Mesenchymal stem cell (in vitro differentiated cells and primary cell): Measurements from ENCODE around the gene KIF5A.

Experiments
- DNase-seq: peaks from one replicate; pipeline ENCODE4 v3.0.0-alpha.2; 2013
- H2AFZ ChIP-seq: one replicate; pipeline ENCODE4 v1.6.1; 2013; ENCODE audit warnings: low read depth, mild to moderate bottlenecking, control low read depth, inconsistent platforms, low read length, moderate library complexity
- H2AK5ac ChIP-seq: 2 replicates; pipeline ENCODE4 v1.6.1; 2013; ENCODE audit warnings: low read length, moderate library complexity, mild to moderate bottlenecking, inconsistent platforms; ENCODE audit not compliant: severe bottlenecking
- H2BK120ac ChIP-seq: one replicate; pipeline ENCODE4 v1.6.1; 2013; ENCODE audit warnings: low read depth, mild to moderate bottlenecking, inconsistent platforms, low read length, moderate library complexity
- H2BK12ac ChIP-seq, 2 experiments: one replicate each; pipeline ENCODE4 v1.6.1; 2013; ENCODE audit warnings: inconsistent platforms in 2 of 2, low read length in 2 of 2, mild to moderate bottlenecking in 2 of 2, moderate library complexity in 2 of 2, control low read depth in 1 of 2
- H2BK15ac ChIP-seq: one replicate; pipeline ENCODE4 v1.6.1; 2013; ENCODE audit warnings: mild to moderate bottlenecking, low read depth, inconsistent platforms; ENCODE audit not compliant: poor library complexity, severe bottlenecking
- H2BK5ac ChIP-seq: 2 replicates; pipeline ENCODE4 v1.6.1; 2013; ENCODE audit warnings: low read depth, mild to moderate bottlenecking, low read length, control low read depth, inconsistent platforms; ENCODE audit not compliant: poor library complexity, severe bottlenecking
- H3K14ac ChIP-seq, 2 experiments: one replicate each; pipeline ENCODE4 v1.6.1; 2013; ENCODE audit warnings: inconsistent platforms in 2 of 2, low read length in 2 of 2, control low read depth in 1 of 2, mild to moderate bottlenecking in 1 of 2, moderate library complexity in 1 of 2
- H3K18ac ChIP-seq, 2 experiments: one replicate each; pipeline ENCODE4 v1.6.1; 2013; ENCODE audit warnings: inconsistent platforms in 2 of 2, low read length in 2 of 2, control low read depth in 1 of 2, low read depth in 1 of 2, mild to moderate bottlenecking in 1 of 2
- H3K23ac ChIP-seq, 2 experiments: one replicate each; pipeline ENCODE4 v1.6.1; 2013; ENCODE audit warnings: inconsistent platforms in 2 of 2, low read length in 2 of 2, mild to moderate bottlenecking in 2 of 2, moderate library complexity in 2 of 2, control low read depth in 1 of 2
- H3K27ac ChIP-seq: 2 replicates; pipeline ENCODE4 v1.5.1; 2013; ENCODE audit warnings: mild to moderate bottlenecking, moderate library complexity, low read length, control low read depth, inconsistent platforms; ENCODE audit not compliant: poor library complexity, severe bottlenecking
- H3K27me3 ChIP-seq, 2 experiments: 2 replicates each; pipeline versions ENCODE4 v1.6.1 to v1.7.0; 2013; ENCODE audit warnings: low read length in 2 of 2, mild to moderate bottlenecking in 2 of 2, moderate library complexity in 2 of 2, control low read depth in 1 of 2, inconsistent platforms in 1 of 2; ENCODE audit not compliant: control insufficient read depth in 1 of 2, insufficient read depth in 1 of 2
- H3K36me3 ChIP-seq, 2 experiments: 2 replicates each; pipeline versions ENCODE4 v1.6.1 to v1.7.0; 2013; ENCODE audit warnings: low read length in 2 of 2, control low read depth in 1 of 2, inconsistent platforms in 1 of 2, low read depth in 1 of 2, mild to moderate bottlenecking in 1 of 2; ENCODE audit not compliant: insufficient read depth in 2 of 2, control insufficient read depth in 1 of 2
- H3K4ac ChIP-seq, 2 experiments: one replicate each; pipeline ENCODE4 v1.6.1; 2013; ENCODE audit warnings: inconsistent platforms in 2 of 2, low read length in 2 of 2, mild to moderate bottlenecking in 2 of 2, moderate library complexity in 2 of 2, control low read depth in 1 of 2, low read depth in 1 of 2
- H3K4me1 ChIP-seq: 2 replicates; pipeline ENCODE4 v1.6.1; 2013; ENCODE audit warnings: low read depth, low read length, control low read depth; ENCODE audit not compliant: control insufficient read depth, insufficient read depth
- H3K4me2 ChIP-seq: 2 replicates; pipeline ENCODE4 v1.6.1; 2013; ENCODE audit warnings: low read length, mild to moderate bottlenecking, inconsistent platforms; ENCODE audit not compliant: poor library complexity, severe bottlenecking
- H3K4me3 ChIP-seq, 2 experiments: 2 replicates each; pipeline versions ENCODE4 v1.5.1 to v1.7.0; 2013; ENCODE audit warnings: low read length in 2 of 2, mild to moderate bottlenecking in 2 of 2, control low read depth in 1 of 2, low read depth in 1 of 2; ENCODE audit not compliant: insufficient read depth in 1 of 2
- H3K79me1 ChIP-seq: replicated peaks from 2 replicates; pipeline ENCODE4 v1.6.1; 2013; ENCODE audit warnings: mild to moderate bottlenecking, control low read depth, low read length, inconsistent platforms; ENCODE audit not compliant: poor library complexity, severe bottlenecking
- H3K9ac ChIP-seq: 2 replicates; pipeline ENCODE4 v1.7.0; 2013; ENCODE audit warnings: mild to moderate bottlenecking, low read length, moderate library complexity
- H3K9me3 ChIP-seq: 2 replicates; pipeline ENCODE4 v1.7.0; 2013; ENCODE audit warnings: mild to moderate bottlenecking, low read length; ENCODE audit not compliant: control insufficient read depth
- H4K8ac ChIP-seq: one replicate; pipeline ENCODE4 v1.6.1; 2013; ENCODE audit warnings: inconsistent platforms, mild to moderate bottlenecking, low read length, moderate library complexity
- H4K91ac ChIP-seq: one replicate; pipeline ENCODE4 v1.6.1; 2013; ENCODE audit warnings: mild to moderate bottlenecking, low read length, inconsistent platforms
- WGBS: methylation state at CpG from one replicate; pipeline ENCODE4 v1.1.7; 2013; ENCODE audit warnings: mixed read lengths; 5-methylcytosine and 5-hydroxymethylcytosine counted together

The KIF5A gene

DNA sequence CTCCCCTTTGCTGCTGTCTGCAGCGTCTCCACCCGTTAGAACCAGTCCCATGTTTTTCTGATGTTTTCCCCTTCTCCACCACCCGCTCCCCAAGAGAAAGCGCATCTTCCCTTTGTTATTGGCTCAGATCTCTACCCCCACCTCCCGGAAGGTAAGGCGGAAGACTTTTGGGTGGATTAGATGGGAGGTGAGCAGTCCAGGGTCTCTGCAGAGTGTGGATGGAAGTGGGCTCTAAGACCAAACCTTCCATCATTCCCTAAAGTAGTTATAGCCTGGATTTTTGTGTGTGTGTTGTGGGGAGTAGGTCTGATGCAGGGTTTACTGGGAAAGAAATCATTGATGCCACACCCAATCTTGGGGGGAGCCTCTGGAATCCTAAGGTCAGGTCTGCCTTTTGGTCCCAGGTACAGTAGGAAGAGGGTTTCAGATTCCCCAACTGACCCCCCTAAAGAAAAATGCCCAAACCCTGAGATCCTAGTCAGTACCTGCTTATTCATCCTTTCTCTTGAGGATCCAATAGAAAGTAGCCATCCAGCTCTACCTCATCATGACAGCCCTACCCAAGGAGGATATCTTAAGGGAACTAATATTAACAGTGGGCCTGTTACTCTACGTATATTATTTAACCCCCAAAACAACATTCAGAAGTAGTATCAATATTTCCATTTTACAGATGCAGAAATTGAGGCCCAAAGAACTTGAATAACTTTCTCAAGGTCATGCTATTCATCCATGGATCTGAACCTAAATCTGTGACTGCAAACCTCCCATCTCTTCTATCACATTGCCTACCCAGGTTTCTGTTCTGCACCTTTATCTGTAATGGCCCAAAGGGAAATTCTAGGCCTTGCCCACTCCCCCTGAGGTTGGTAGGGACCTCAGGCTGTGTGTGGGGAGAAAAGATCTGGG lies 1.1 kb downstream of the KIF5A start:
- Histone ChIP-seq H3K23ac (no peak overlapping the region), H3K9ac (no peak overlapping the region), H3K4ac (no peak overlapping the region), H4K91ac (no peak overlapping the region), H2BK15ac (no peak overlapping the region), H3K36me3 (peaks cover 0 to under 1% of the 10 kb centered on the region in 2 experiments), H3K4me2 (no peak overlapping the region), H2BK5ac (no peak overlapping the region), H3K9me3 (no peaks in the 10 kb centered on the region), H3K27ac (no peak overlapping the region), H2BK12ac (no peak overlapping the region), H3K79me1 (peaks cover 4% of the 10 kb centered on the region), H4K8ac (no peak overlapping the region), H2AFZ (no peak overlapping the region), H3K18ac (no peak overlapping the region), H3K27me3 (peaks cover 28 to 44% of the 10 kb centered on the region in 2 experiments), H3K14ac (no peak overlapping the region), H2BK120ac (no peak overlapping the region), H3K4me3 (no peak overlapping the region), H3K4me1 (peaks cover 24% of the 10 kb centered on the region), H2AK5ac (no peak overlapping the region)
- 97% methylated on average over 1 of the region's 7 CpGs for WGBS
- DNase-seq = no peak

DNA sequence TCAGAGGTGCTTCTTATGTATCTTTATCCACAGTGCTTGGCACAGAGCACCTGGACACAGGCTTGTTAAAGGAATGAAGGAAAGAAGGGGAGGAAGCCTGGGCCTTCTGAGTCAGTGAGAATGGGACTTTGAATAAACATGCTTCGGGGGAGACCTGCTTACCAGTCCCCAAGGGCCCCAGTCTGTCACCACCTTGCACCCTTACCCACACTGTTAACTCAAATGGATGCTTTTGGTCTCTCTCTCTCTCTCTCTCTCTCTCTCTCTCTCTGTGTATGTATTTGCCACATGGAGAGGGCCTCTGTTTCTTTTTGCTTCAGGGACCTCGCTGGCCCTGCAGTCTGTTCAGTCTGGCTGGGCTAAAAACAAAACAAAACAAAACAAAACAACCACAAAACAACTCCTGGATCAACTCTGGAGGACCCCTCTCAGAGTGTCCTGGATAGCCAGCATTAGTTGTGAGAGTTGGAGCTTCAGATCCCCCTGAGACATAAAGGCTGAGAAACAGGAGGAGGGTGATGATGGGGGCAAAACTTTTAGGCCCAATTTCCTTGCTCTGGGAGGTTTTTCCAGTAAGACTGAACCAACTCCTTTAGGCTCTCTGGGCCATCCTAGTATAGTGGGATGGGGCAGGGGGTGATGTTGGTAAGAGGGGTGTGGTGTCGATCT lies 1.9 kb downstream of the KIF5A start:
- Histone ChIP-seq H3K18ac (no peak overlapping the region), H3K9ac (no peak overlapping the region), H3K4me2 (no peak overlapping the region), H3K4ac (no peak overlapping the region), H2BK120ac (no peak overlapping the region), H3K36me3 (no peaks in the 10 kb centered on the region), H3K27me3 (peaks cover 28 to 44% of the 10 kb centered on the region in 2 experiments), H3K14ac (no peak overlapping the region), H3K79me1 (no peaks in the 10 kb centered on the region), H3K27ac (no peak overlapping the region), H4K8ac (no peak overlapping the region), H3K4me1 (peaks cover 20% of the 10 kb centered on the region), H3K9me3 (no peaks in the 10 kb centered on the region), H2AFZ (no peak overlapping the region), H3K23ac (no peak overlapping the region), H2BK12ac (no peak overlapping the region), H2BK5ac (no peak overlapping the region), H4K91ac (no peak overlapping the region), H2BK15ac (no peak overlapping the region), H3K4me3 (no peak overlapping the region), H2AK5ac (no peak overlapping the region)
- WGBS = 70% methylated on average over 2 of the region's 3 CpGs
- no peak for DNase-seq

DNA sequence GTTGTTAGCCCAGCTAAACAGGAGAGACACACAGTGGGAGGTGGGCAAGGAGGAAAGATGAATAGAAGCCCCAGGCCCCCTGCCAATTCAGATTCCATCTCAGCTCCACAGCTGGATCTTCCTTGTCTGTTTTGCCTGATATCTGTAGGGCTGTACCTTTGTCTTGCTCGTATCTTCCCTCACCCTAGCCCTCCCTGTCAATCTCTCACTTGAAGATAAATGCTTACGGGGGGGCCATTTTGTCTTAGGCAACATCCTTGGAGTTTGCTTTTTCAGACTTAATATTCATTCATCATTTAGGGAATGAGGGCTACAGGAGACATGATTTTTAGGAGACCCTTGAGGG lies 2.4 kb downstream of the KIF5A start:
- H3K9ac ChIP-seq = no peak overlapping the region
- no peak overlapping the region for H2AK5ac ChIP-seq
- no peaks in the 10 kb centered on the region for H3K36me3 ChIP-seq
- H3K4ac ChIP-seq = no peak overlapping the region
- H2BK5ac ChIP-seq = no peak overlapping the region
- no peak overlapping the region for H2BK120ac ChIP-seq
- H2BK15ac ChIP-seq = no peak overlapping the region
- H2BK12ac ChIP-seq = no peak overlapping the region
- no peak overlapping the region for H3K14ac ChIP-seq
- H4K8ac ChIP-seq = no peak overlapping the region
- no peak overlapping the region for H2AFZ ChIP-seq
- H3K18ac ChIP-seq = no peak overlapping the region
- H4K91ac ChIP-seq = no peak overlapping the region
- H3K4me3 ChIP-seq = no peak overlapping the region
- no peak overlapping the region for H3K23ac ChIP-seq
- H3K4me1 ChIP-seq = peaks cover 20% of the 10 kb centered on the region
- peaks cover 28 to 44% of the 10 kb centered on the region in 2 experiments for H3K27me3 ChIP-seq
- H3K79me1 ChIP-seq = no peaks in the 10 kb centered on the region
- 60% methylated on average over 1 of the region's 2 CpGs for WGBS
- no peak overlapping the region for H3K27ac ChIP-seq
- no peaks in the 10 kb centered on the region for H3K9me3 ChIP-seq
- H3K4me2 ChIP-seq = no peak overlapping the region
- no peak for DNase-seq

DNA sequence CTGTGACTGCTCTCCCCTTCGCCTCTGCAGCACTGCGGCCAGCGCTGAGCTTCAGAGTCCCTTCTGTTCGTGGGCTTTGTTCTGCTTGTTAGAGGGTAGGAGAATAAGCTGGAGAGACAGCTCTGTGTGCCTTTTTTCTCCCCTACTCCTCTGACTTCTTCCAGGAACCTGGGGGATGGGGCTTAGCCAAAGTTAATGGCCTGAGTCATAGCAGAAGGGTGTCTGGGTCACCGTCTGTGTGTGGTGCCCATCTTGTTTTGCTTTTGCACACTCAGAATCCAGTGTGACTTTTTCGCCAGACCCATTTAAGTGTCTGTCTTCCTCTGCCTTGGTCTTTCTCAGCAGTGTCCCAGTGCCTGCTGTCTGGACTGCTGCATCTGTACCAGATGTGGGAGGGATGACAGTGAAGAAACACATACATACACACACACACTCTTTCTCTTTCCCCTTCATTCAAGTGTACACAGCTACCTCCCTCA lies 3.0 kb downstream of the KIF5A start:
- no peak overlapping the region for H2AK5ac ChIP-seq
- no peak overlapping the region for H2BK5ac ChIP-seq
- H4K91ac ChIP-seq = no peak overlapping the region
- peaks cover 28 to 44% of the 10 kb centered on the region in 2 experiments for H3K27me3 ChIP-seq
- no peak overlapping the region for H3K14ac ChIP-seq
- H2BK12ac ChIP-seq = no peak overlapping the region
- H3K9me3 ChIP-seq = no peaks in the 10 kb centered on the region
- peak; percentile 78 for DNase-seq
- no peak overlapping the region for H3K23ac ChIP-seq
- H3K27ac ChIP-seq = no peak overlapping the region
- no peak overlapping the region for H2BK15ac ChIP-seq
- H2BK120ac ChIP-seq = no peak overlapping the region
- H3K36me3 ChIP-seq = no peaks in the 10 kb centered on the region
- H3K4me2 ChIP-seq = no peak overlapping the region
- H3K18ac ChIP-seq = no peak overlapping the region
- no peak overlapping the region for H3K4ac ChIP-seq
- H4K8ac ChIP-seq = no peak overlapping the region
- H3K9ac ChIP-seq = no peak overlapping the region
- WGBS = 14% methylated on average over 2 of the region's 6 CpGs
- H3K4me1 ChIP-seq = peaks cover 20% of the 10 kb centered on the region
- no peak overlapping the region for H2AFZ ChIP-seq
- H3K79me1 ChIP-seq = no peaks in the 10 kb centered on the region
- no peak overlapping the region for H3K4me3 ChIP-seq
